ENCODE results near the gene PLXNA4.

PLXNA4 gene

GRCh38 chr7:132230462-132230861 is 345.8 kb downstream of the PLXNA4 start:
- DNase-seq = no peak

- DNase-seq = no peak
Observed at GRCh38 chr7:132228240-132228639, 348.0 kb downstream of the PLXNA4 start.

GRCh38 chr7:132226957-132227290 is 349.3 kb downstream of the PLXNA4 start:
- DNase-seq = no peak

- DNase-seq = no peak
Observed at GRCh38 chr7:132226046-132226956, 350.0 kb downstream of the PLXNA4 start.

- no peak for DNase-seq
Observed at GRCh38 chr7:132225216-132226030, 350.8 kb downstream of the PLXNA4 start.

GRCh38 chr7:132221356-132221755 is 354.9 kb downstream of the PLXNA4 start:
- DNase-seq = no peak

GRCh38 chr7:132220060-132220459 is 356.2 kb downstream of the PLXNA4 start:
- no peak for DNase-seq

GRCh38 chr7:132218876-132219275 is 357.4 kb downstream of the PLXNA4 start:
- DNase-seq = peak in 2 of 3 experiments; percentile 44 to 63

GRCh38 chr7:132216847-132217525 is 359.3 kb downstream of the PLXNA4 start:
- DNase-seq = no peak

- DNase-seq = no peak
Observed at GRCh38 chr7:132214452-132214851, 361.8 kb downstream of the PLXNA4 start.

GRCh38 chr7:132213583-132213982 is 362.7 kb downstream of the PLXNA4 start:
- no peak for DNase-seq

GRCh38 chr7:132211971-132212370 is 364.3 kb downstream of the PLXNA4 start:
- no peak for DNase-seq

GRCh38 chr7:132210821-132211220 is 365.4 kb downstream of the PLXNA4 start:
- no peak for DNase-seq

- DNase-seq = no peak
Observed at GRCh38 chr7:132207782-132208181, 368.5 kb downstream of the PLXNA4 start.

GRCh38 chr7:132207211-132207610 is 369.1 kb downstream of the PLXNA4 start:
- DNase-seq = no peak

- no peak for DNase-seq
Observed at GRCh38 chr7:132206594-132206993, 369.7 kb downstream of the PLXNA4 start.

GRCh38 chr7:132205509-132205908 is 370.8 kb downstream of the PLXNA4 start:
- no peak for DNase-seq

GRCh38 chr7:132203021-132203420 is 373.2 kb downstream of the PLXNA4 start:
- DNase-seq = no peak

GRCh38 chr7:132202541-132202940 is 373.7 kb downstream of the PLXNA4 start:
- no peak for DNase-seq

GRCh38 chr7:132200141-132200540 is 376.1 kb downstream of the PLXNA4 start:
- peak in 1 of 3 experiments; percentile 20 for DNase-seq

GRCh38 chr7:132199626-132200025 is 376.6 kb downstream of the PLXNA4 start:
- no peak for DNase-seq

GRCh38 chr7:132197772-132198171 is 378.5 kb downstream of the PLXNA4 start:
- DNase-seq = no peak

GRCh38 chr7:132193898-132194297 is 382.4 kb downstream of the PLXNA4 start:
- no peak for DNase-seq

Measured in NCI-H1417 (cell line).